Left ventricle myocardium inferior (tissue), 1 donor: ENCODE results near the gene KPNB1. TPM values are rescaled to one million over a fixed set of nuclear protein-coding genes. Genes with fewer than 3 reads are reported as not detected.

Experiments
- DNase-seq: peaks from one replicate; pipeline ENCODE4 v3.0.0-alpha.2; 2020
- H3K27ac ChIP-seq: fragments of 200-600 bp; replicated peaks from 2 replicates; pipeline ENCODE4 v1.8.0; 2021
- H3K27me3 ChIP-seq: fragments of 200-600 bp; 2 replicates; pipeline ENCODE4 v1.8.0; 2021; ENCODE audit warnings: low read depth
- H3K36me3 ChIP-seq: fragments of 200-600 bp; 2 replicates; pipeline ENCODE4 v1.8.0; 2021
- H3K4me1 ChIP-seq: fragments of 200-600 bp; 2 replicates; pipeline ENCODE4 v1.8.0; 2021
- H3K4me3 ChIP-seq: fragments of 200-600 bp; 2 replicates; pipeline ENCODE4 v1.8.0; 2021; ENCODE audit warnings: mild to moderate bottlenecking, moderate library complexity
- H3K9me3 ChIP-seq: fragments of 200-600 bp; replicated peaks from 2 replicates; pipeline ENCODE4 v1.8.0; 2021
- CTCF ChIP-seq: fragments of 200-600 bp; IDR thresholded peaks from 2 replicates; pipeline ENCODE4 v1.8.0; 2021; ENCODE audit warnings: antibody characterized with exemption, mild to moderate bottlenecking, borderline replicate concordance
- intact Hi-C: fragments of 100-400 bp; cut with micrococcal nuclease; formaldehyde crosslinking; loops from one replicate; pipeline ENCODE4 v1.11.0; 2022
- total RNA-seq: library from RNA; stranded (reverse); fragmentation: NEBNext Ultra II Directional; extraction: Animal tissue kit (Norgen Biotek cat#: 25700); gene quantifications from one replicate; pipeline ENCODE4 v1.2.1, GENCODE V29; 2021
- donor health status: DM: no; HTN: yes; CAD: no; lungs with severe emphysema.

The KPNB1 gene
- total RNA-seq, 1 donor from 2014 or later = 173 TPM

- H3K27me3 ChIP-seq = peaks cover 98% of the 10 kb centered on the region
- no peaks in the 10 kb centered on the region for H3K36me3 ChIP-seq
- no peaks in the 10 kb centered on the region for H3K9me3 ChIP-seq
- no peak overlapping the region for H3K4me3 ChIP-seq
- peaks cover 1% of the 10 kb centered on the region for H3K4me1 ChIP-seq
- DNase-seq = no peak
- no peak for TF ChIP-seq CTCF
- intact Hi-C loops = no loop called here
- H3K27ac ChIP-seq = no peak overlapping the region
Measured at GRCh38 chr17:47726796-47727703, 77.3 kb downstream of the KPNB1 start.

GRCh38 chr17:47727704-47728036 lies 78.0 kb downstream of the KPNB1 start:
- Histone ChIP-seq H3K4me3 (no peak overlapping the region), H3K36me3 (no peaks in the 10 kb centered on the region), H3K27me3 (peaks cover 98% of the 10 kb centered on the region), H3K9me3 (no peaks in the 10 kb centered on the region), H3K4me1 (no peaks in the 10 kb centered on the region), H3K27ac (no peak overlapping the region)
- TF ChIP-seq CTCF = no peak
- intact Hi-C loops = no loop called here
- DNase-seq = no peak

- H3K4me1 ChIP-seq = peaks cover 6% of the 10 kb centered on the region
- no peak overlapping the region for H3K4me3 ChIP-seq
- intact Hi-C loops = no loop called here
- H3K9me3 ChIP-seq = no peaks in the 10 kb centered on the region
- DNase-seq = no peak
- no peak for TF ChIP-seq CTCF
- H3K36me3 ChIP-seq = no peaks in the 10 kb centered on the region
- peaks cover 98% of the 10 kb centered on the region for H3K27me3 ChIP-seq
- no peak overlapping the region for H3K27ac ChIP-seq
Measured at GRCh38 chr17:47728214-47728877, 78.6 kb downstream of the KPNB1 start.

GRCh38 chr17:47729476-47729875 lies 79.8 kb downstream of the KPNB1 start:
- TF ChIP-seq CTCF = no peak
- no peaks in the 10 kb centered on the region for H3K36me3 ChIP-seq
- no peak overlapping the region for H3K27ac ChIP-seq
- intact Hi-C loops = no loop called here
- peaks cover 96% of the 10 kb centered on the region for H3K27me3 ChIP-seq
- DNase-seq = no peak
- no peak overlapping the region for H3K4me3 ChIP-seq
- H3K4me1 ChIP-seq = peaks cover 13% of the 10 kb centered on the region
- no peaks in the 10 kb centered on the region for H3K9me3 ChIP-seq

- Histone ChIP-seq H3K4me1 (peaks cover 13% of the 10 kb centered on the region), H3K27ac (no peak overlapping the region), H3K36me3 (no peaks in the 10 kb centered on the region), H3K4me3 (no peak overlapping the region), H3K27me3 (peaks cover 96% of the 10 kb centered on the region), H3K9me3 (no peaks in the 10 kb centered on the region)
- DNase-seq = no peak
- intact Hi-C loops = no loop called here
- no peak for TF ChIP-seq CTCF
Measured at GRCh38 chr17:47730681-47731080, 81.0 kb downstream of the KPNB1 start.
